HG03196 (cell line): ENCODE data around the gene SSR3.

ENCODE experiments used
- ATAC-seq: cut with Tn5 transposase; IDR thresholded peaks from one replicate; pipeline ENCODE4 v1.9.1; 2021; ENCODE audit not compliant: unreplicated experiment

SSR3 gene

DNA sequence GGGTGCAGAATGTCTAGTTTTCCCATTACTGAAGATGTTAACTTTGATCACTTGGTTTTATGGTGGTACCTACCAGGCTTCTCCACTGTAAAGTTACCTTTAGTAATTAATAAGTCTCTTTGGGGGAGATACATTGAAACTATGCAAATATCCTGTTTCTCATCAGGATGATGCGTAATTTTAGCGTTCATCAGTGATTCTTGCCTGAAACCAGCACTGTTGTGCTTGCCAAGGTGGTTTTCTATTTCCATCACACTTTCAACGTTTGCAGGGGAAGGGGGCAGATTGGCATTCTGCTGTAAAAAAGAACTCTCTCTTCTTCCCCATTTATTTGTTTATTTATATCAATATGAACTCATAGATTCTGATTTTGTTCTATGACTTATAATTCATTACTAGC, 61.0 kb downstream of the SSR3 start:
- no peak for ATAC-seq

- ATAC-seq = no peak
These were observed 62.1 kb downstream of the SSR3 start for GRCh38 chr3:156492801-156493261.

DNA sequence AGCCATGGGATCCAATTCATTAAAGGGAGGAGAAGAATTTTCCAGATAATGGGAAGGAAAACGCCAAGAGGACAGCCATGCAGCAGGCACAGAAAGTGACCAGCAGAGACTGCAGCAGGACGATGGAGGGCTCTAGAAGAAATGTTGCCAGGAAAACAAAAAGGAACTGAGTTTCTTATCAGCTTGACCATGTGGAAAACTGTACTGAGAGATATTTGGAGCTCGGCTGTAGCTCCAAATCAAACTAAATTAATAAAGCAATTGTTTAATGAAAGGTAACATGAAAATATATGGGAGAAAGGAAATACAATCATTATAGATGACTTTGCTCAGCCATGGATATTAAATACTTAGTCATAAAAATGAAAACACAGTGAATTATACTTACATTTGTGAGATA, 63.7 kb downstream of the SSR3 start:
- no peak for ATAC-seq
